Measurements from ENCODE around the gene MMP17. TPM values are rescaled to one million over a fixed set of nuclear protein-coding genes. Genes with fewer than 3 reads are reported as not detected.
A peak's percentile ranks its signal among the peaks of the same experiment; 100 is the strongest.

Gene MMP17
- total RNA-seq, 1 donor from 2014 or later, result 40.1 TPM

- DNase-seq (ENCODE audit: low read depth), result no peak
Observed at GRCh38 chr12:131847456-131847855, 19.3 kb downstream of the MMP17 start.

- DNase-seq (ENCODE audit: low read depth), result no peak
Observed at GRCh38 chr12:131848753-131849152, 20.6 kb downstream of the MMP17 start.

DNA sequence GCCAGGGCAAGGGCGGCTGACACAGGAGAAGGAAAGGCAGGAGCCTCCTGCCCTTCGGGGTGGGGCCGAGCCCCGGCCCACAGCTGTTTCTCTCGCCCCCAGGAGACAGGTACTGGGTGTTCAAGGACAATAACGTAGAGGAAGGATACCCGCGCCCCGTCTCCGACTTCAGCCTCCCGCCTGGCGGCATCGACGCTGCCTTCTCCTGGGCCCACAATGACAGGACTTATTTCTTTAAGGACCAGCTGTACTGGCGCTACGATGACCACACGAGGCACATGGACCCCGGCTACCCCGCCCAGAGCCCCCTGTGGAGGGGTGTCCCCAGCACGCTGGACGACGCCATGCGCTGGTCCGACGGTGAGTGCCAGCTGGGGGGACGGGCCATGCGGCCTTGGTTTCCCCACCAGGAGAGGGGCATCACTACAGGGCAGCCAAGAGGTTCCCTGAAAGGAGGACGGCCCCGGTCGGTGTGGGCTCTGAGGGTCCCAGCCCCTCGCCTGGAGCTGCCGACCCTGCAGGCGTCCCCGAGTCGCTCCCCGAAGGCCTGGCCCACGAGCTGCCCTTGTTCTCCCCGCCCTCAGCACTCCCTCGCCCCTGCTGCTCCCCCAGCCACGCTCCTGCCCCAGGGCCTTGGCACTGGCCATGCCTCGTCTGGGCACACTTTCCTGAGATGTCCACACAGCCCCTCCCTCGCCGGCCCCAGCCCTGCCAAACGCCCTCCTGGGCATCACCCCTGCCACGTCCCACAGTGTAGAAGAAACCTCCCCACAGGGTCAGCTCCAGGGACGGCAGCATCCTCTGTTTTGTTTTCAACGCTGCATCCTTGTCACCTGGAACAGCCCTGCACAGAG is 21.7 kb downstream of the MMP17 start:
- no peak for DNase-seq (ENCODE audit: low read depth)

- no peak for DNase-seq (ENCODE audit: low read depth)
Observed at GRCh38 chr12:131850856-131851559, 22.8 kb downstream of the MMP17 start.

DNA sequence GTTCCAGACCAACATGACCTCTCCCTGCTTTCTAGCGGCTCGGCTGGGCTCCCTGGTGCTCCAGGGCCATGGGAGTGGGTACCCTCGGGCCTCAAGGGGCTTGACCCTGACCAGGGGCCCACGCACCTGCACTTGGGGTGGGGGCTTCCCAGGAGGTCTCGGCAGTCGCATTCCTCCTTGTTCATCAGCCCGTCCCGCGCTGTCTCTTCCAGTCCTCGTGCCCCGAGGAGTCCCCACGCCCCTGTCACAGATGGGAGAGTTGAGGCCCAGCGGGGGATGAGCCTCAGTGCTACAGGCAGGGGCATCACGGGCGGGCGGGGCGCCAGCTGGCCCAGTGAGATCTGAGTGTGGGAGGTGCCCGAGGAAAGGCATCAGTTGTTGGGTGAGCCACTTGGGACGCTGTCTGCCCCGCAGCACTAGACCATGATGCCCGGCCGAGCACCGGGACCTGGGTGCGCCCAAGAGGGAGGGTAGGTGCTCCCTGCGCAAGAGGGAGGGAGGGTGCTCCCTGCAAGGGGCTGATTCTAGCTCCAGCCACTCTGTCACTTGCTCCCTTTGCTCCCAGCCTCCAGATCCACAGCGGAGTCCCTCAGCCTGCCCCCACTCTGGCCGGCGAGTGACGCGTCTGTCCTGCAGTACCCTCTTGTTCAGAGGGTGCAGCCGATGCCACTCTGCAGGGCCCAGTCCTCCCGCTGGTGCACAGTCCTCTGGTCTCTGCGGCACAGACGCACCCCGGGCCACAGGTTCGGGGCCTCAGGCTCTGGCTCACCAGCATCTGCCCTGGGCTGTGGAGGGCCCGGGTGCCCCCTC is 23.8 kb downstream of the MMP17 start:
- DNase-seq (ENCODE audit: low read depth), result no peak

GRCh38 chr12:131852551-131853299 is 24.5 kb downstream of the MMP17 start:
- no peak for DNase-seq (ENCODE audit: low read depth)

DNA sequence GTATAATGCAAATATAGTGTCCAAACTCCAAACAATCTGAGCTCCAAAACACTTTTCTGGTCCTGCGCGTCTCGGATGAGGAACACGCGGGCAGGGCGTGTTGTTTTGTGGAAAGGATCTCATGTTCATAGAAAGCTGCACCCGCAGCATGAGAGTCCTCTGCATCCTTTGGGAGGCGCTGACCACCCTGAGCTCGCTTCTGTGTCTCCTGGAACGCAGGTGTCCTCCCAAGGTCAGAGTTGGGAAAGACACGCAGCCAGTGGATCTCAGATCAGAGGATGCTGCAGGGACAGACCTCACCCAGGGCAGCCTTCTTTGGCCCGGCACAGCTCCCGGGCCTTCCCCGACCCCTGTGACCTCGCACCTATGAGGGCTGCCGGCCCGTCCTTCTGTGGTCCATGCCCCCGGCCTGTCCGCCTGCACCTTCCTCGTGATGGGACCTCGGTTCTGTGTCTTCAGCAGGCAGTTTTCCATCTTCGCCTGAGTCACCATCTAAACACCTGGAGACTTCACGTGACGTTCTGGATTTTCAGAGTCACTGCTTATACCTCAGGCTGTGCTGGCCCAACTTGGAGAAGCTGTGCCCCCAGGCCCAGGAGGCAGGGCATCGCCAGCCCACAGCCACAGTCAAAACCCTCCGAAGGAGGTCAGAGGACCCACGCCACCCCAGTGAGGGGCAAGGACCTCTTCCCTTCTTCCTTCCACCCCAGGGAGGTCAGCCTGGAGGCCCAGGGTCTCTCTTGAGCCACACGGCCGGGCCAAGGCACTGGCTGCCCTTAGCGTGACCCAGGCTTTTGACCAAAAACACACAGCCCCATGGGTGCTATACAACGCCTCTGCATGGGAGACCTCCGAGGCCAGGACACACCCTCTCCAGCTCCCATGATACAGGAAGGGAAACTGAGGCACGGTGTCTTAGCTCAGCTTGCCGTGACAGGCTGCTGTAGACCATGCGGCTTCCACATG is 25.9 kb downstream of the MMP17 start:
- DNase-seq (ENCODE audit: low read depth), result no peak

DNA sequence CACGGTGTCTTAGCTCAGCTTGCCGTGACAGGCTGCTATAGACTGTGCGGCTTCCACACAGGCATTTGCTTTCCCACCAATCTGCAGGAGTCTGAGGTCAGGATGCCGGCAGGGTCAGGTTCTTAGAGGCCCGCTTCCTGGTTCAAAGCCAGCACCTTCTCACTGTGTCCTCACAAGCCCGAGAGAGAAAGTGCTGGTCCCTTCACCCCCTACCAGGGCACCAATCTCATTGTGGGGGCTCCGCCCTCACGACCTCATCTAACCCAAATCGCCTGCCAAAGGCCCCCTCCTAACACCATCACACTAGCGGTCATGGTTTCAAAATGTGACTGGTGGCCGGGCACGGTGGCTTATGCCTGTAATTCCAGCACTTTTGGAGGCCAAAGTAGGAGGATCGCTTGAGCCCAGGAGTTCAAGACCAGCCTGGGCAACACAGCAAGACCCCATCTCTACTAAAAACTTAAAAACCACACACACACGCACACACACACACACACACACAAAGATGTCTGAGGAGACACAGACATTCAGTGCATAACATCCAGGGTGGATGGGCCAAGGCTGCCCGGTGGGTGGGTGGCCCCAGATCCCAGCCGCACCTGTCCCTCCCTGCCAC is 26.8 kb downstream of the MMP17 start:
- DNase-seq (ENCODE audit: low read depth), result no peak

DNA sequence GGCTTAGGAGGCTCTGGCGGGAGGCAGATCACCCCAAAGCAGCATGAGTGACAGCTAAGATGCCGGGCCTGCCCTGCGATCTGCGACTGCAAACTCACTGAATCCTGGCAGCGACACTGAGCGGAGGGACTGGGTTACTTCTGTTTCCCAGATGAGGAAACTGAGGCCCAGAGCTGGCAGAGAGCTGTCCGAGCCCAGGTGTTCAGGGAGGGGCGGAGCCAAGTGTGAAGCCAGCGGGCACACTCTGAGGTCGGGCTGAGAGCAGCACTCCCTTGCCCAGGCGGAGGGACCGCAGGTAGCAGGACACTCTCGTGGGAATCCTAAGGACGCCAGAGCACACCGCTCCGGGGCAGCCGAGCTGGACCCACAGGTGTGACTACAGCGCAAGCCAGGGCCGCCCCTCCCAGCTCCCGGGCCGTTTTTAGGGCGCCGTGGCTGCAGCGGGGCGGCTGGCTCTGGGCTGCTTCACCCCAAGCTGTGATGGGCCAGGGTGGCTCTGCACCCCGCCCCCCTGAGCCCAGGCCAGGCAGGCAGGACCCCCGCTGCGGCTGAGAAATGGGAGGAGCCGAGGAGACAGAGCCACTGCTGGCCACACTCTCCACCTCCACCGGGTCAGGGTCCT is 27.4 kb downstream of the MMP17 start:
- DNase-seq (ENCODE audit: low read depth), result no peak

GRCh38 chr12:131856366-131857097 is 28.3 kb downstream of the MMP17 start:
- DNase-seq (ENCODE audit: low read depth), result no peak

DNA sequence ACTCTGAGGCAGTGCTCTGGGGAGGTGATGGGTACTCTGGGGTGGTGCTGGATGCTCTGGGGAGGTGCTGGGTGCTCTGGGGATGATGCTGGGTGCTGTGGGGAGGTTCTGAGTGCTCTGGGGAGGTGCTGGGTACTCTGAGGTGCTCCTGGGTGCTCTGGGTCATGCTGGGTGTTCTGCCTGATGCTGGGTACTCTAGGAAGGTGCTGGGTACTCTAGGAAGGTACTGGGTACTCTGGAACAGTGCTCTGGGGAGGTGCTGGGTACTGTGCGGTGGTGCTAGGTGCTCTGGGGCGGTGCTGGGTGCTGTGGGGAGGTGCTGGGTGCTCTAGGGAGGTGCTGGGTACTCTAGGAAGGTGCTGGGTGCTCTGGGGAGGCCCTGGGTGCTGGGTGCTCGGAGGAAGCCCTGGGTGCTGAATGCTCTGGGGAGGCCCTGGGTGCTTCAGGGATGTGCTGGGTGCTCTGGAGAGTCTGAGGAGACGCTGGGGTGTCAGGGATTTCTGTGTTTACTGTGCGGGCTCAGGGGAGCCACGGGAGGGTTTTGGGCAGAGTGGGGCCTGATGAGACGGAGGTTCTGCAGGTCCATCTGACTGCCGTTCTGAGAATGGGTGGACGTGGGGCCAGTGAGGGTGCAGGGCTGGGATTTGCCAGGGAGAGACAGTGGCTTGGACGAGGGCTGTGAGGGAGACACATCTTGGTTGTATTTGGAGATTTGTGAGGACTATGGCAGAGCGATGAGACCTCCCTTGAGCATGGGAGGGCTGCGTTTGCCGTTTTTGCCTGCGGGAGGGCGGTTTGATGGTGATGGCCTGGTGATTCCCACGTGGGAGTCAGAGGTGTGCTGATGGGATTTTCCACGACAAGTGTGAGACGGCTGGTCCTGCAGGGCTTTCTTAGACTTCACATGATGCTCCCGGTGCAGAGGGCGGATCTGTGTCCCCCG is 30.0 kb downstream of the MMP17 start:
- DNase-seq (ENCODE audit: low read depth), result no peak

- peak; percentile 82 for DNase-seq (ENCODE audit: low read depth)
Observed at GRCh38 chr12:131860472-131861260, 32.5 kb downstream of the MMP17 start.

DNA sequence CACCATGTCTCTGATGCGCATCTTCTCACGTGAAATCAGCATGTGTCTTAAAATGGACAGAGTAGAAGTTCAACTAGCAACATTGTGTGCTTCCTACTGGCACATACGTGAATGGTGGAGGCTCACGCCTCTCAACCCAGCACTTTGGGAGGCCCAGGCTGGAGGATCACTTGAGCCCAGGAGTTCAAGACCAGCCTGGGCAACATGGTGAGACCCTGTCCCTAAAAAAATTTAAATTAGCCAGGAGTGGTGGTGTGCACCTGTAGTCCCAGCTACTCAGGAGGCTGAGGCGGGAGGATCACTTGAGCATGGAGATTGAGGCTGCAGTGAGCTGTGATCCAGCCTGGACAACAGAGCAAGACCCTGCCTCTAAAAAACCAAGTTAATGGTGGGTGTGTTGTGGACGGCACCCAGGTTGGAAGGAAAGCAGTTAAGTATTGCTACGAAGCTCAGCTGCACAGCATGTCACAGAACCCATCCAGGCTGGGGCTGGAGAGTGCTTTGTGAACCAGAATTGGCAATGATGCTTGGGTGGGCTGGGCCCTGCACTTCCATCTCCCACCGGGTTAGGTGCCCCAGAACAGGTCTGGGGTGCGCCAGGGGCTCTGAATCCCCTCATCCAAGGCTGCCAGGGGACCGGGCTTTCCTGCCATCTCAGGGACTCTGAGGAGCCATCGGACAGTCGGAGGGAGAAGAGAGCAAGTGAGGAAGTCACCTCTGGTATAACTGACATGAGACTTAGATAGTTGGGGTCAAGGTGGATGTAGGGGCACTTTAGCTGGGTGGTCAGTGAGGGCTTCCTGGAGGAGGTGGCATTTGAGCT is 33.3 kb downstream of the MMP17 start:
- no peak for DNase-seq (ENCODE audit: low read depth)

- DNase-seq (ENCODE audit: low read depth), result no peak
Observed at GRCh38 chr12:131862084-131862441, 33.9 kb downstream of the MMP17 start.

DNA sequence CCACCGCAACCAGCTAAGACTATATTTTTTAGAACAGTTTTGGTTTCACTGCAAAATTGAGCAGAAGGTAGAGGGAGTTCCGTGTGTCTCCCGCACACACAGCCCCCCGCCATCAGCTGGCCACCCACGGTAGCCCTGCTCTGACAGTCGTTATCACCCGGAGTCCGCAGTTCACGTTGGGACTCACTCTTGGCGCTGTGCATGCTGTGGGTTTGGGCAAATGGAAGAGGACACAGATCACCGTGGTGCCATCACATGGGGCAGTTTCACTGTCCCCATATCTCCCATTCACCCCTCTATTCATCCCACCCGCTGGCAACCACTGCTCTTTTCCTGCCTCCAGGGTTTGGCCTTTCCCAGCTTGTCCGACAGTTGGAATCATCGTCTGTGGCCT is 34.4 kb downstream of the MMP17 start:
- no peak for DNase-seq (ENCODE audit: low read depth)

Measured in myocyte (in vitro differentiated cells).